Caco-2 (cell line): ENCODE results near the gene CDH1. TPM values are rescaled to one million over a fixed set of nuclear protein-coding genes. Genes with fewer than 3 reads are reported as not detected.

Source experiments
- BruUV-seq: library from RNA; stranded (reverse); fragments of 400-500 nt; replicated peaks from 2 replicates; lab custom pipeline; 2021; lab: Mats Ljungman, UMichigan
- CTCF ChIA-PET: fragments of 300-600 bp; sonication (Branson Sonifier 250); formaldehyde crosslinking; loops from one replicate; lab custom pipeline; 2022; ENCODE audit warnings: antibody characterized with exemption; lab: Charles Lee
- POLR2A ChIA-PET: fragments of 300-600 bp; sonication (Branson Sonifier 250); formaldehyde crosslinking; loops from one replicate; lab custom pipeline; 2022; ENCODE audit warnings: antibody characterized with exemption; lab: Charles Lee
- DNase-seq, 2 experiments: peaks; one replicate each; pipeline versions ENCODE4 v3.0.0 to v3.0.0-alpha.2; 2020 to 2022
- H3K27me3 ChIP-seq: replicated peaks from 2 replicates; pipeline ENCODE4 v1.6.0; 2011; ENCODE audit warnings: low read length; ENCODE audit not compliant: control insufficient read depth, insufficient read depth
- H3K36me3 ChIP-seq: 2 replicates; pipeline ENCODE4 v1.5.1; 2011; ENCODE audit warnings: low read length; ENCODE audit not compliant: control insufficient read depth, insufficient read depth
- H3K4me1 ChIP-seq: fragments of 250-450 bp; sonication (Bioruptor Pico); 2 replicates; pipeline ENCODE4 v1.5.1; 2020; ENCODE audit warnings: mild to moderate bottlenecking
- H3K4me3 ChIP-seq: 2 replicates; pipeline ENCODE4 v1.5.1; 2011; ENCODE audit warnings: low read depth, mild to moderate bottlenecking, control low read depth, low read length
- H3K9me3 ChIP-seq: fragments of 250-450 bp; sonication (Bioruptor Pico); 2 replicates; pipeline ENCODE4 v1.5.1; 2020; ENCODE audit warnings: mild to moderate bottlenecking, moderate library complexity
- H3K27ac Mint-ChIP-seq: one replicate; pipeline ENCODE4 v1.8.0; 2022; ENCODE audit warnings: mixed read lengths; ENCODE audit not compliant: unreplicated experiment
- H3K27me3 Mint-ChIP-seq: one replicate; pipeline ENCODE4 v1.8.0; 2022; ENCODE audit warnings: mixed read lengths; ENCODE audit not compliant: insufficient read depth, unreplicated experiment
- H3K36me3 Mint-ChIP-seq: one replicate; pipeline ENCODE4 v1.8.0; 2022; ENCODE audit warnings: mild to moderate bottlenecking, mixed read lengths; ENCODE audit not compliant: insufficient read depth, unreplicated experiment
- H3K4me1 Mint-ChIP-seq: one replicate; pipeline ENCODE4 v1.8.0; 2022; ENCODE audit warnings: low read depth, mixed read lengths; ENCODE audit not compliant: unreplicated experiment
- H3K4me3 Mint-ChIP-seq: one replicate; pipeline ENCODE4 v1.8.0; 2022; ENCODE audit warnings: mild to moderate bottlenecking, moderate library complexity, mixed read lengths; ENCODE audit not compliant: unreplicated experiment
- H3K9me3 Mint-ChIP-seq: one replicate; pipeline ENCODE4 v1.8.0; 2022; ENCODE audit warnings: mixed read lengths; ENCODE audit not compliant: unreplicated experiment
- CTCF ChIP-seq, 2 experiments: fragments of 200-600 bp in 1 of 2; IDR thresholded peaks; 1 replicate in 1 of 2; 2 replicates in 1 of 2; pipeline versions ENCODE4 v1.5.1 to v1.8.0; 2011 to 2022; ENCODE audit warnings: antibody characterized with exemption in 1 of 2, control low read depth in 1 of 2, inconsistent platforms in 1 of 2, low read depth in 1 of 2, low read length in 1 of 2, mild to moderate bottlenecking in 1 of 2, moderate library complexity in 1 of 2; ENCODE audit not compliant: insufficient read depth in 1 of 2, severe bottlenecking in 1 of 2, unreplicated experiment in 1 of 2
- intact Hi-C: fragments of 100-400 bp; cut with micrococcal nuclease; formaldehyde crosslinking; loops from one replicate; pipeline ENCODE4 v1.10.0; 2022; ENCODE audit not compliant: unreplicated experiment
- total RNA-seq: library from RNA; stranded (reverse); gene quantifications from 2 replicates; pipeline ENCODE4 v1.2.3, GENCODE V29; 2022

Gene CDH1
- total RNA-seq, 1 experiment from 2014 or later: 783 TPM

GRCh38 chr16:68724797-68725196 is 12.3 kb upstream of the CDH1 start:
- H3K4me1 Mint-ChIP-seq: peaks cover 27% of the 10 kb centered on the region
- TF ChIP-seq CTCF (IDR thresholded peaks at IDR 0.05; ENCODE audit: insufficient read depth in 1 of 2, low read depth in 1 of 2, low read length in 1 of 2, severe bottlenecking in 1 of 2, unreplicated experiment in 1 of 2): no peak
- H3K27ac Mint-ChIP-seq: peak overlapping the region; percentile 69
- H3K4me3 Mint-ChIP-seq: no peak overlapping the region
- no peaks in the 10 kb centered on the region for H3K9me3 Mint-ChIP-seq
- intact Hi-C loops: no loop called here
- ChIA-PET CTCF (interaction anchor here (1.5 kb wide), 1 partner anchor 14 kb away, joined by 4 read pairs; no protein-coding TSS in a partner anchor), POLR2A (no interaction called here)
- Histone ChIP-seq H3K4me3 (no peak overlapping the region), H3K9me3 (no peaks in the 10 kb centered on the region), H3K36me3 (no peaks in the 10 kb centered on the region), H3K4me1 (peaks cover 36% of the 10 kb centered on the region), H3K27me3 (no peaks in the 10 kb centered on the region)
- no peaks in the 10 kb centered on the region for H3K27me3 Mint-ChIP-seq
- H3K36me3 Mint-ChIP-seq: peaks cover 5% of the 10 kb centered on the region
- peak; percentile 60 to 90 for DNase-seq
- no TSS peak for BruUV-seq

- Histone ChIP-seq H3K36me3 (no peaks in the 10 kb centered on the region), H3K9me3 (no peaks in the 10 kb centered on the region), H3K4me3 (no peak overlapping the region), H3K4me1 (peaks cover 33% of the 10 kb centered on the region), H3K27me3 (no peaks in the 10 kb centered on the region)
- intact Hi-C loops: no loop called here
- BruUV-seq: no TSS peak
- H3K27me3 Mint-ChIP-seq: no peaks in the 10 kb centered on the region
- CTCF ChIA-PET: no interaction called here
- no peak for DNase-seq
- POLR2A ChIA-PET: interaction anchor here (1.2 kb wide), 1 partner anchor 9 kb away, joined by 7 read pairs; the partner anchor contains the start of gene CDH1
- H3K36me3 Mint-ChIP-seq: peaks cover 12% of the 10 kb centered on the region
- H3K4me3 Mint-ChIP-seq: no peak overlapping the region
- H3K9me3 Mint-ChIP-seq: no peaks in the 10 kb centered on the region
- no peak overlapping the region for H3K27ac Mint-ChIP-seq
- peaks cover 38% of the 10 kb centered on the region for H3K4me1 Mint-ChIP-seq
- no peak for TF ChIP-seq CTCF (IDR thresholded peaks at IDR 0.05; ENCODE audit: insufficient read depth in 1 of 2, low read depth in 1 of 2, low read length in 1 of 2, severe bottlenecking in 1 of 2, unreplicated experiment in 1 of 2)
These were observed 8.6 kb upstream of the CDH1 start for GRCh38 chr16:68728523-68728922.

GRCh38 chr16:68731637-68732036 is 5.5 kb upstream of the CDH1 start:
- Mint-ChIP-seq H3K4me3 (peak overlapping the region; percentile 62), H3K9me3 (no peaks in the 10 kb centered on the region), H3K27ac (peak overlapping the region; percentile 94), H3K27me3 (no peaks in the 10 kb centered on the region), H3K4me1 (peaks cover 39% of the 10 kb centered on the region), H3K36me3 (peaks cover 30% of the 10 kb centered on the region)
- no peak for DNase-seq
- BruUV-seq: no TSS peak
- Histone ChIP-seq H3K4me3 (no peak overlapping the region), H3K27me3 (no peaks in the 10 kb centered on the region), H3K9me3 (no peaks in the 10 kb centered on the region), H3K4me1 (peaks cover 31% of the 10 kb centered on the region), H3K36me3 (no peaks in the 10 kb centered on the region)
- ChIA-PET POLR2A (no interaction called here), CTCF (no interaction called here)
- intact Hi-C loops: loop anchor here (1.0 kb wide), 1 partner anchor 27 kb away; no protein-coding TSS in a partner anchor
- TF ChIP-seq CTCF (IDR thresholded peaks at IDR 0.05; ENCODE audit: insufficient read depth in 1 of 2, low read depth in 1 of 2, low read length in 1 of 2, severe bottlenecking in 1 of 2, unreplicated experiment in 1 of 2): no peak
